GM21717 (cell line): Measurements from ENCODE around the gene NEK6.

Experiments used
- ATAC-seq: cut with Tn5 transposase; IDR thresholded peaks from one replicate; pipeline ENCODE4 v1.9.1; 2021; ENCODE audit warnings: mild to moderate bottlenecking, moderate library complexity; ENCODE audit not compliant: unreplicated experiment

Gene NEK6

GRCh38 chr9:124260769-124261603 lies 3.2 kb downstream of the NEK6 start:
- ATAC-seq, result no peak

GRCh38 chr9:124261736-124262648 lies 4.2 kb downstream of the NEK6 start:
- no peak for ATAC-seq

DNA sequence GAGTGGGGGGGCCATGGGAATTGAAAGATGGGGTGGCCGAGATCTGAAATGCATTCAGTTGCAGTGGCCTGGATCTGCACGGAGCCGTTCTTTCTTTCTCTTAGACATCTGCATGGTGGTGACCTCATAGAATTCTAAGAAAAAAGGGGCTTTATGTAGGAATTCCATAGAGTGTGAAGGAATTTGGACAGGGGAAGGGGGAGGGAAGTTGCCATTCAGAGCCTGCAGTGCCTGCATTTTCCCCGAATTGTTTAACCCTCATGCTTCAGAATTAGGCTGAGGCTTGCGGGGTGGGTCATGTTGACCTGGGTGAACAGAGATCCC lies 4.9 kb downstream of the NEK6 start:
- no peak for ATAC-seq

- no peak for ATAC-seq
Observed at GRCh38 chr9:124263213-124263612, 5.5 kb downstream of the NEK6 start.

GRCh38 chr9:124263800-124264426 lies 6.2 kb downstream of the NEK6 start:
- no peak for ATAC-seq

GRCh38 chr9:124264823-124265233 lies 7.1 kb downstream of the NEK6 start:
- peak; percentile 51 for ATAC-seq

DNA sequence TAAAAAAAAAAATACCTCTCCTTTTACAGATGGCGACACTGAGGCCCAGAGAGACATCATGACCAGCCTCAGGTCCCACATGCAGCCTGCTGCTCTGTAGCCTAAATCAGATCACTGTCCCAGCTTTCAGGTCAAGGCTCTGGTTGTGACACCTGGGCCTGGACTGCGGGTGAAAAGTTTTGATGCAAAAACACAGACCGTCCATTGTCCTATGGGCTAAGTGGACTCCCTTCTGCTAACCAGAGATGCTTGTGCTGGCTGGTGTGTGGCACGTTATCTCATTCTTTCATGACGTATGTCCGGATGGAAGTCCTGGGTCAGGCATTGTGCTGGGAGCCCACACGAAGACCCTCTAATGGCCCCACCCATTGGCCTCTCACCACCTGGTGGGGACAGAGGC lies 7.8 kb downstream of the NEK6 start:
- no peak for ATAC-seq

DNA sequence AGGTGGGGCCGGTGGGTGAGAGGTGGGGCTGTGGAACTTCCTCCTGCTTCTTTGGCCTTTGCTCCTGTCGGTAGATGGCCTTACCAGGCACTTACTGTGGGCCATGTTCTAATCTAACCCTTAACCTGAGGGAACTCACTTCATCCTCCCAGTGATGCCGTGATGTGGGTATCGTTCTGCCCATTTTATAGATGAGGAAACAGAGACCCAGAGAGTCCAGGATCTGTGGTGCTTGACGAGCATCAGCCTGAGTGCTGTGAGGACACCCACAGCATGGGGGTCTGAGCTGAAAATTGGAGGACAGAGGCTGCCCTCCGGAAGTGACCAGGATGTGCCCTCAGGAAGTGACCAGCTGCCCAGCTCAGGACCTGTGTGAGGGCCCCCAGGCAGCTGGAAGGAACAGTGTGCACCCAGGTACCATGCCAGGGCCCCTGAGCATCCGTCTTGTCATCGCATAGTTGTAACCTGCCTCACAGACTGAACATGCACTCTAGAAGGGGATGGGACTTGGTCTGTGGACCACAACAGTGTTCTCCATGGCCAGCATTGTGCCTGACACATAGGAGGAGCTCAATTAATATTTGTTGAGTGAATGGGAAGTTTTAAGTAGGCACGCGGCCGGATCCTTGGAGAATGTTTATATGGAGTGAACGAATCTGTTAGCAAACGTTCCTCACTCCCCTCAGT lies 8.5 kb downstream of the NEK6 start:
- ATAC-seq, result no peak

GRCh38 chr9:124266826-124267201 lies 9.1 kb downstream of the NEK6 start:
- ATAC-seq, result no peak

- ATAC-seq, result no peak
Observed at GRCh38 chr9:124267271-124267807, 9.6 kb downstream of the NEK6 start.

DNA sequence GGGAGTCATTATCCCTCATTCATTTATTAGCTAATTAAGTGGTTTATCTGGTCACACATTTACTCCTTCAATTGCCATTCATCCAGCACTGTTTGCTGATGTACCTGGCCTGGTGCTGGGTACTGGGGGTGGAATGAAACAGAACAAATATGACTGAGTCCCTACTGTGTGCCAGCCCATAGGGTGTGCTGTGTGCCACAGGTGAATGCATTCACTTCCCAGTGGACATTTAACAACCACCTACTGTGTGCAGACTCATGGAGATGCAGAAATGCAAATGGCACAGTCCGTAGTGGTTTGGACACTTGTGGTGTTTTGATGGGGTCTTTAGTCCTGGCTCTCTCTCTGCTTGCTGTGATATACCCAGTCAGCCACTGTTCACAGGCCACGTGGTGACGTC lies 10.5 kb downstream of the NEK6 start:
- ATAC-seq, result no peak

GRCh38 chr9:124268661-124269060 lies 10.9 kb downstream of the NEK6 start:
- no peak for ATAC-seq

- ATAC-seq, result no peak
Observed at GRCh38 chr9:124269556-124269955, 11.8 kb downstream of the NEK6 start.

GRCh38 chr9:124270504-124271335 lies 13.0 kb downstream of the NEK6 start:
- ATAC-seq, result no peak

GRCh38 chr9:124271660-124272059 lies 13.9 kb downstream of the NEK6 start:
- no peak for ATAC-seq

- no peak for ATAC-seq
Observed at GRCh38 chr9:124272118-124272517, 14.4 kb downstream of the NEK6 start.

DNA sequence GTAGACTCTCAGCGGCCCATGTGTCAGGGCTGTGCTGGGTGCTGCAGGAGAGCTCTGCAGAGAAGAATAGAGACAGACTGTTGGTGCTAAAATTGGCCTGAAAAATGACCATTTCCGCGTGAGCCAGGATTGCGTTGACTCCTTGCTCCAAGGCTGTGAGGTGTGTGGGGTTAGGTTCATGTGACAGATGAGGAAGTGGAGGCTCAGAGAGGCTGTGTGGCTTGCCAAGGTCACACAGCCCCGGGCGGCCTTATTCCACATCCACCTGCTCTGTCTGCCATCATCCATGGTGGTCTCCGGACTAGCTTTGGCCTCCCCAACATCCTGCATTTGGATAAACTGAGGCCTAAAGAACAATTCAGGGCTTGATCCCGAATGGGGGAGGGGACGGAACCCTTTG lies 15.2 kb downstream of the NEK6 start:
- ATAC-seq, result no peak

DNA sequence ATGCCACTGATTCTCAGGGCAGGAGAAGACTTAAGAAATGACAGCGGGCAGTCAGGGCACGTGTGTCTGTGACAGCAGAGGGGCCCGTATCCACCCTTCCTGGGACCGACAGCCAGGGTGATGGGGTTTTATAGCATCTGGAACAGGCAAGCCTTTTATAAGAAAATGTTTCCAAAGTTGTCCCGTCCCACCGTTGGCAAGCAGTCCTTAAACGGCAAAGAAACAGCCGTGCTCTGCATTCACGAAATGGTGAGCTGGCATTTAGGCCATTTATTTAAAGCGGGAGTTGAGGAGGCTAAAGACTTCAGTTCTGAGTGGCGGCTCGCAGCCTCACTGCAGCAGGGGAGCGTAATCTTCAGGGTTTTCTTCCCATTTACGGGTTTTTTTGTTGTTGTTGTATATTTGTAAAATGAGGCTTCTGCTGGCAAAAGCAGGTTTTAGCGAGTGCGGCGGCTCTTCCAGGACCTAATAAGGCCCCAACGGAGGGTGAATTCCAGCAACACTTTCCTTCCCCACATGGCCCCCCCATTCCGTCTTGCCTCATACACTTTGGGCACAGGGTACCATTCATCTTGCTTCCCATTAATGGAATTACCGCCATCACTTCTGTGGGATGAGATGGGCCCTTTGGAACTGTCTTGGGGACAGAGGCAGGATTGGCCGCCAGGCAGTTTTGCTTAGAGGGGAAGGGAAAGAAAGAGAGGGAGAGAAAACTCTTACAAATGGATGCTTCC lies 15.8 kb downstream of the NEK6 start:
- no peak for ATAC-seq

- ATAC-seq, result no peak
Observed at GRCh38 chr9:124274226-124274625, 16.5 kb downstream of the NEK6 start.
